Measurements from ENCODE around the gene ASCC1.
A peak's percentile ranks its signal among the peaks of the same experiment; 100 is the strongest.
"Not testable (repeated sequence)": the region's sequence is repeated elsewhere in the genome, so short reads cannot be mapped to it uniquely, and the experiment has no call there.

ASCC1 gene

DNA sequence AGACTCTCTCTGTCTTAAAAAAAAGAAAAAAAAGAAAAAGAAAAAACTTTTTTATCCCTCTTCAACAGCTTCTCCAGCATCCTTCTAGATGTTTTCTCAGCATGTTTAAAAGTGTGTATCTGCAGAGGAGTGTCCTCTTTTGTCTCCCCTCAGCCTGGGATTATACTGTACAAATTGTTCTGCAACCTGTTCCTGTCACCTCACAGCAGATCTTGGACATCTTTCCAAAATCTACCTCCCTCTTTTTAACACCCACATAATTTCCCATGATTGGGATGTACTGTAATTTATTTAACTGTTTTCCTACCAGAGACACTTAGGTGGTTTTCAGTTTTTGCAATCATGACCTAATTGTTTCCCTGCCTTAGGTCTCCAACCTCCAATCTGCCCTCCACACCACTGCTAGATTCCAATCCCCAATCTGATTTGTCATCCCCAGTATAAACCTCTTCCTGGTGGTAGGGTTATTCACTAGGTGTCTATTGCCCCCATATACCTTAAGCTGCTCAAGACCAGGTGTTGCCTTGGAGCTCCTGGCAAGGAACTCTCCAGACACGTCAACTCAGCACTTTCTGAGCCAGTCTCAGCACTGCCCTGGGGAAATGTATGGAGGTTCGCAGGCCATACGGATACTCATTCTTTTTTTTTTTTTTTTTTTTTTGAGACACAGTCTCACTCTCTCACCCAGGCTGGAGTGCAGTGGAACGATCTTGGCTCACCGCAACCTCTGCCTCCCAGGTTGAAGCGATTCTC is 40.1 kb upstream of the ASCC1 start:
- no peak for DNase-seq (ENCODE audit: extremely low spot score)
- ChIA-PET POLR2A (interaction anchor here (0.6 to 1.8 kb wide), 3 partner anchors 17 to 88 kb away, joined by 3 to 7 read pairs (median 3); partner anchors contain the start of gene DDIT4), CTCF (interaction anchor here (1.2 to 3.7 kb wide), 5 partner anchors 10 to 84 kb away, joined by 3 to 25 read pairs (median 4); partner anchors contain the start of gene DDIT4)
- TF ChIP-seq, protein P1, sequence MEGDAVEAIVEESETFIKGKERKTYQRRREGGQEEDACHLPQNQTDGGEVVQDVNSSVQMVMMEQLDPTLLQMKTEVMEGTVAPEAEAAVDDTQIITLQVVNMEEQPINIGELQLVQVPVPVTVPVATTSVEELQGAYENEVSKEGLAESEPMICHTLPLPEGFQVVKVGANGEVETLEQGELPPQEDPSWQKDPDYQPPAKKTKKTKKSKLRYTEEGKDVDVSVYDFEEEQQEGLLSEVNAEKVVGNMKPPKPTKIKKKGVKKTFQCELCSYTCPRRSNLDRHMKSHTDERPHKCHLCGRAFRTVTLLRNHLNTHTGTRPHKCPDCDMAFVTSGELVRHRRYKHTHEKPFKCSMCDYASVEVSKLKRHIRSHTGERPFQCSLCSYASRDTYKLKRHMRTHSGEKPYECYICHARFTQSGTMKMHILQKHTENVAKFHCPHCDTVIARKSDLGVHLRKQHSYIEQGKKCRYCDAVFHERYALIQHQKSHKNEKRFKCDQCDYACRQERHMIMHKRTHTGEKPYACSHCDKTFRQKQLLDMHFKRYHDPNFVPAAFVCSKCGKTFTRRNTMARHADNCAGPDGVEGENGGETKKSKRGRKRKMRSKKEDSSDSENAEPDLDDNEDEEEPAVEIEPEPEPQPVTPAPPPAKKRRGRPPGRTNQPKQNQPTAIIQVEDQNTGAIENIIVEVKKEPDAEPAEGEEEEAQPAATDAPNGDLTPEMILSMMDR (IDR thresholded peaks at IDR 0.05; ENCODE audit: control extremely low read depth, extremely low read depth, low read depth, missing control alignments): no peak

DNA sequence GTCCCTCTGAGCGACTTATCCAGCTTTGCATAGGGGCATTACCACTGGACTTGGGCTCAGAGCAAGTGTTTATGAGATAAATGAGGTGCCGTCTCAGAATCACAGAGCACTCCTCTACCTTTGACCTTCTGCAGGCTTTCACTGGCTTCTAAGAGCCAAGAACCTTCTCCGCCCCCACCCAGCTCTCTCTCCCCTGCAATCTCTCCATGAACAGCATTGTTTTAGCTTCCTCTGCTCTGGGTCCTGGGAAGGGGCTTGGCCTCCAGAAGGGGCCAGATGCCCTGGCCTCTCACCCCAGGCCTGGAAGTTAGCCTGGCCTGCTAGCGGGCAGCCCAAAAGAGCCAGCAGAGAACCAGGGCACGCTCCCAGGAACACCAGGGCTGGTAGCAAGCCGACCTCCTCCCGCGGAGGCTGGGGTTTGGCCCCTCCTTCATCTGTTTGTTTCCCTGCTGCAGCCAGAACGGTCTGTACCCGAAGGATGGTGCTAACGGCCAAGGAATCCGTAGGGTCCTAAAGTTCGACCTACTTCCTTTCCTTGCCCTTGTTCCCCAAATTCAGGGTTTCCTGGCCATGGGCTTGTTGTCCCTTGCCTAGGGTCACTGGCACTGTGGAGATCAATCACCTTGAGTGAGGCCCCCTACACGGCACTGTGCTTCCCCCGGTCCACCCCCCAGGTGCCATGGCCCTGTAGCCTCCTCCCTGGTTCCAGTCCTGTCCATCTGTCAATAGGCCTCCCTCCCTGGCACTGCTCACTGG is 38.9 kb upstream of the ASCC1 start:
- ChIA-PET CTCF (interaction anchor here (0.7 to 3.7 kb wide), 7 partner anchors 20 to 206 kb away, joined by 3 to 25 read pairs (median 4); partner anchors contain the start of gene DDIT4), POLR2A (interaction anchor here (0.6 to 2.7 kb wide), 3 partner anchors 19 to 90 kb away, joined by 3 to 10 read pairs (median 3); partner anchors contain the start of gene DDIT4)
- TF ChIP-seq, protein P1 (IDR thresholded peaks at IDR 0.05; ENCODE audit: control extremely low read depth, extremely low read depth, low read depth, missing control alignments): no peak
- peak; percentile 56 for DNase-seq (ENCODE audit: extremely low spot score)

DNA sequence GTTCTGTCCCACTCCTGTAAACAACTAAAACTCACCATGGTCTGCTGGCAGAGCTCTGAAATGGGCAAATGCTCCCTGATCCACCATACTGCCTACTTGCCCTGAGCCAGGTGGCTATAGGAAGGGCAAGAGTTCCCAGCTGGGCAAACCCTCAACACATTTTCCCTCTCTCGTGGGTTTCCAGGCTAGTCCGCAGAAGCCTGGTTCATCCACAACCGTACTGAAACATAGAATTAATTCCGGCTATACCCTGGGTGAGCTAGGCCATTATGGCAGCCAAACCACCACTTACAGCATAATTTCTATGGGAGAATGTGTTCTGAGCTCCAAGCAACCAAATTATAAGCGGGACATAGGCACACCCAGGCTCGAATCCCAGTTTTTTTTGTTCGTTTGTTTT is 37.5 kb upstream of the ASCC1 start:
- TF ChIP-seq, protein P1 (IDR thresholded peaks at IDR 0.05; ENCODE audit: control extremely low read depth, extremely low read depth, low read depth, missing control alignments): no peak
- no peak for DNase-seq (ENCODE audit: extremely low spot score)
- ChIA-PET CTCF (interaction anchor here (0.8 to 1.4 kb wide), 3 partner anchors 21 to 38 kb away, joined by 3 to 4 read pairs (median 4); partner anchors contain the start of genes ANAPC16, ASCC1 and DDIT4), POLR2A (interaction anchor here (2.7 kb wide), 1 partner anchor 20 kb away, joined by 10 read pairs; the partner anchor contains the start of gene DDIT4)

DNA sequence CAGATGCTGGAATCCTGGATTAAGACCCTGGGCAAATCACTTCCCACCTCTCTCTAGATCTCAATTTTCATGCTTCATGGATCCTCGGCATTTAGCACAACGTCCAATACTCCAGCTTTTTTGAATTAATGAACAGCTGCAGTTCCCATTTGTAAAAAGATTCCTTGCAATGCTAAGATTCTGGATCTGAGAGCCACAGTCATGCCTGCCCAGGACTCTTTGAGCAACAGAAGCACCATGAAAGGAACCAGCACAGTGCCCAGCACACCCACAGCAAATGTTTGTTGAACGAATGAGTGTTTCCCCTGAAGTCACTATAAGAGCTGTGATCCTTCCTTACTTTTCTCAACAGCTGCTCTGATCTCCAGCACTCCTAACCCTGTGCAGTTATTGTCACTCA is 36.9 kb upstream of the ASCC1 start:
- TF ChIP-seq, protein P1 (IDR thresholded peaks at IDR 0.05; ENCODE audit: control extremely low read depth, extremely low read depth, low read depth, missing control alignments): no peak
- CTCF ChIA-PET: interaction anchor here (0.8 to 1.4 kb wide), 5 partner anchors 9 to 44 kb away, joined by 3 to 4 read pairs (median 3); partner anchors contain the start of genes ANAPC16, ASCC1 and DDIT4
- DNase-seq (ENCODE audit: extremely low spot score): no peak
- POLR2A ChIA-PET: interaction anchor here (2.7 kb wide), 1 partner anchor 21 kb away, joined by 10 read pairs; the partner anchor contains the start of gene DDIT4

DNA sequence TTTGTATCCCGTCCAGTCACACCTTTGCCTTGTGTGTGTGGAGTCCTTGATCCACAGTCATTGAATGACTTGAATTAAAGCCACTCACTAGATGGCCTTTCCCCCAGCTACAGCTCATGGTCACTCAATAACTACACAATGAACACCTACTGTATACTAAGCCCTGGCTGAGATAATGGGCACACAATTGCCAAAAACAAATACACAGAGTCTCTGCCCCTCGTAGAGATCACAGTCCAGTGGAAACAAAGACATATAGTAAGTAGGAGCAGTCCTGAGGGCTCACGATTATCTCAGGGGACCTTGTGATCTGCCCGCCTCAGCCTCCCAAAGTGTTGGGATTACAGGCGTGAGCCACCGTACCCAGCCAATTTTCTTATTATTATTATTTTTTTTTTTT is 35.6 kb upstream of the ASCC1 start:
- CTCF ChIA-PET: interaction anchor here (0.7 kb wide), 1 partner anchor 8 kb away, joined by 3 read pairs; no protein-coding TSS in a partner anchor
- DNase-seq (ENCODE audit: extremely low spot score): no peak
- TF ChIP-seq, protein P1 (IDR thresholded peaks at IDR 0.05; ENCODE audit: control extremely low read depth, extremely low read depth, low read depth, missing control alignments): no peak
- POLR2A ChIA-PET: no interaction called here

DNA sequence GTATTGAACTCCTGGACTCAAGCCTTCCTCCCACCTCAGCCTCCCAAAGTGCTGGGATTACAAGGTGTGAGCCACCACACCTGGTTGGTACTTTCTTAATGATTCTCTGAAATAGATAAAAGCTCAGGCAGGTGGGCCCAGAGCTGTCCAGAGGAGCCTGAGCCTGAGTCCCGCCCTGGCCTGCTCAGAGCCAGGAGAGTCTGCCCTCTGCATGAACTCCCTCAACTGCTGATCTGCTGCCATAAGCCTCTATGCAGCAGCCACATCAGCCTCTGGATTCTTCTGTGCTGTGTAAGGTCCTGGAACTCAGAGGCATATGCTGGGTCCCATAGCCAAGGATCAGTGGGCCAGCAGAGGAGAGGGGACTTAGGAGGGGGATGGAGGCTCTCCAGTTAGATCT is 34.6 kb upstream of the ASCC1 start:
- CTCF ChIA-PET: no interaction called here
- DNase-seq (ENCODE audit: extremely low spot score): no peak
- TF ChIP-seq, protein P1 (IDR thresholded peaks at IDR 0.05; ENCODE audit: control extremely low read depth, extremely low read depth, low read depth, missing control alignments): no peak
- POLR2A ChIA-PET: interaction anchor here (0.6 to 1.1 kb wide), 2 partner anchors 10 to 46 kb away, joined by 3 read pairs; no protein-coding TSS in a partner anchor

DNA sequence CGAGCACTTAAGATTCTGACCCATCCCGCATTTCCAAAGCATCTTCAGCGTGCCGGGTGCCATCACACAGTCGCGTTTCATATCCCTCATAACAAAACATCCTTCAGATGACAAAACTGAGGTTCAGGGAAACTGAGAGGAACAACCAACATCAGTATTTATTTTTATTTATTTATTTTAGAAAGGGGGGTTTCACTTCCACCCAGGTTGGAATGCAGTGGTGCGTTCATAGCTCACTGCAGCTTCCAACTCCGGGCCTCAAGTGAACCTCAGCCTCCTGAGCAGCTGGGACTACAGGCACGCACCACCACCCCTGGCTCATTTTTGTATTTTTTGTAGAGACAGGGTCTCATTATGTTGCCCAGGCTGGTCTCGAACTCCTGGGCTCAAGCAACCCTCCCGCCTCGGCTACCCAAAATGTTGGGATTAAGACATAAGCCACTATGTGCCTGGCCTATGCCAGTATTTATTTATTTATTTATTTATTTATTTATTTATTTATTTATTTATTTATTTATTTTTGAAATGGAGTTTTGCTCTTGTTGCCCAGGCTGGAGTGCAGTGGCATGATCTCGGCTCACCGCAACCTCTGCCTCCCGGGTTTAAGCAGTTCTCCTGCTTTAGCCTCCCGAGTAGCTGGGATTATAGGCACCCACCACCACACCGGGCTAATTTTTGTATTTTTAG is 33.2 kb upstream of the ASCC1 start:
- CTCF ChIA-PET: interaction anchor here (1.2 kb wide), 1 partner anchor 88 kb away, joined by 4 read pairs; no protein-coding TSS in a partner anchor
- DNase-seq (ENCODE audit: extremely low spot score): not testable (repeated sequence)
- POLR2A ChIA-PET: interaction anchor here (1.1 kb wide), 1 partner anchor 12 kb away, joined by 3 read pairs; no protein-coding TSS in a partner anchor

All from GM10248 (cell line).